Panc1 (cell line): ENCODE results near the gene CSH1. TPM values are rescaled to one million over a fixed set of nuclear protein-coding genes. Genes with fewer than 3 reads are reported as not detected.
"Not testable (repeated sequence)": the region's sequence is repeated elsewhere in the genome, so short reads cannot be mapped to it uniquely, and the experiment has no call there.

Experiments used
- ATAC-seq: fragments of 200-7000 bp; cut with Tn5 transposase; 2 replicates; pipeline ENCODE4 v1.9.1; 2020; ENCODE audit warnings: mild to moderate bottlenecking, moderate library complexity
- BruUV-seq: library from RNA; stranded (reverse); fragments of 400-500 nt; replicated peaks from 2 replicates; lab custom pipeline; 2021; lab: Mats Ljungman, UMichigan
- CTCF ChIA-PET: fragments of 300-600 bp; sonication (Branson Sonifier 250); formaldehyde crosslinking; loops from one replicate; lab custom pipeline; 2022; ENCODE audit warnings: antibody characterized with exemption; lab: Charles Lee
- POLR2A ChIA-PET: fragments of 300-600 bp; sonication (Branson Sonifier 250); formaldehyde crosslinking; loops from one replicate; lab custom pipeline; 2022; ENCODE audit warnings: antibody characterized with exemption; lab: Charles Lee
- DNase-seq: peaks from one replicate; pipeline ENCODE4 v3.0.0-alpha.2; 2010; ENCODE audit warnings: low read depth, low spot score
- H3K27ac ChIP-seq: 2 replicates; pipeline ENCODE4 v1.5.1; 2011; ENCODE audit warnings: mild to moderate bottlenecking, low read length, inconsistent platforms
- H3K27me3 ChIP-seq: fragments of 200-500 bp; sonication (Bioruptor generic); 2 replicates; pipeline ENCODE4 v1.6.0; 2014; ENCODE audit warnings: low read length, inconsistent platforms; ENCODE audit not compliant: control insufficient read depth, insufficient read depth
- H3K36me3 ChIP-seq: fragments of 200-500 bp; sonication (Bioruptor generic); 2 replicates; pipeline ENCODE4 v1.5.1; 2014; ENCODE audit warnings: inconsistent platforms, mild to moderate bottlenecking, low read length, moderate library complexity; ENCODE audit not compliant: control insufficient read depth, insufficient read depth
- H3K4me1 ChIP-seq: 2 replicates; pipeline ENCODE4 v1.5.1; 2011; ENCODE audit warnings: inconsistent platforms, mild to moderate bottlenecking, low read length, moderate library complexity; ENCODE audit not compliant: control insufficient read depth, insufficient read depth
- H3K4me3 ChIP-seq, 2 experiments: 2 replicates each; pipeline ENCODE4 v1.5.1; 2011 to 2012; ENCODE audit warnings: low read depth in 2 of 2, low read length in 2 of 2, mild to moderate bottlenecking in 2 of 2, inconsistent platforms in 1 of 2, moderate library complexity in 1 of 2
- H3K9me3 ChIP-seq: fragments of 200-500 bp; sonication (Bioruptor generic); 2 replicates; pipeline ENCODE4 v1.5.1; 2014; ENCODE audit warnings: low read depth, mild to moderate bottlenecking, inconsistent platforms, low read length, moderate library complexity; ENCODE audit not compliant: control insufficient read depth, insufficient read depth
- CTCF ChIP-seq: fragments of 450-650 bp; IDR thresholded peaks from 2 replicates; pipeline ENCODE4 v1.5.1; 2017; ENCODE audit warnings: mild to moderate bottlenecking
- POLR2AphosphoS5 ChIP-seq: IDR thresholded peaks from 2 replicates; pipeline ENCODE4 v1.6.1; 2012; ENCODE audit warnings: mild to moderate bottlenecking, low read depth, low read length, moderate library complexity
- REST ChIP-seq, 2 experiments: IDR thresholded peaks; 2 replicates each; pipeline ENCODE4 v1.6.1; 2011 to 2012; ENCODE audit warnings: low read depth in 2 of 2, control low read depth in 1 of 2, low read length in 1 of 2, mild to moderate bottlenecking in 1 of 2, moderate library complexity in 1 of 2; ENCODE audit not compliant: insufficient read depth in 1 of 2
- SIN3A ChIP-seq: IDR thresholded peaks from 2 replicates; pipeline ENCODE4 v1.6.1; 2012; ENCODE audit warnings: low read depth, mild to moderate bottlenecking, low read length, moderate library complexity, borderline replicate concordance; ENCODE audit not compliant: insufficient read depth
- TCF7L2 ChIP-seq: IDR thresholded peaks from 2 replicates; pipeline ENCODE4 v1.6.1; 2011; ENCODE audit warnings: mild to moderate bottlenecking, low read depth, low read length, inconsistent platforms
- in situ Hi-C: cut with HindIII; loops from 2 replicates; pipeline ENCODE4 v1.10.0; 2016; ENCODE audit warnings: low sequenced_read_pairs, low pct_unique_long_range_greater_than_20kb
- intact Hi-C: fragments of 100-400 bp; cut with micrococcal nuclease; formaldehyde crosslinking; loops from one replicate; pipeline ENCODE4 v1.10.0; 2022; ENCODE audit not compliant: unreplicated experiment
- total RNA-seq: library from RNA; stranded (reverse); gene quantifications from one replicate; pipeline ENCODE4 v1.2.1, GENCODE V29; 2021; ENCODE audit not compliant: unreplicated experiment

CSH1 gene
- total RNA-seq, 1 experiment from 2014 or later, result not detected

- H3K9me3 ChIP-seq, result no peaks in the 10 kb centered on the region
- no peak for ATAC-seq
- in situ Hi-C loops (no loop called here), intact Hi-C loops (loop anchor here (10.0 kb wide), 3 partner anchors 77 to 217 kb away; partner anchors contain the start of genes ERN1, ICAM2 and PRR29)
- POLR2A ChIA-PET, result no interaction called here
- no TSS peak for BruUV-seq
- no peak overlapping the region for H3K27ac ChIP-seq
- no peaks in the 10 kb centered on the region for H3K4me1 ChIP-seq
- no peaks in the 10 kb centered on the region for H3K27me3 ChIP-seq
- no peak for DNase-seq
- no peak overlapping the region for H3K4me3 ChIP-seq
- no peaks in the 10 kb centered on the region for H3K36me3 ChIP-seq
- CTCF ChIA-PET, result interaction anchor here (1.1 to 2.9 kb wide), 3 partner anchors 18 to 216 kb away, joined by 3 to 14 read pairs (median 4); no protein-coding TSS in a partner anchor
- TF ChIP-seq TCF7L2 (no peak), POLR2AphosphoS5 (no peak), REST (IDR thresholded peaks at IDR 0.05; ENCODE audit: insufficient read depth in 1 of 2, low read depth in 2 of 2, low read length in 1 of 2) (no peak), SIN3A (no peak), CTCF (no peak)
These were observed 21.3 kb upstream of the CSH1 start for GRCh38 chr17:63917646-63918045.

GRCh38 chr17:63917206-63917605 is 20.8 kb upstream of the CSH1 start:
- H3K4me1 ChIP-seq, H3K27ac ChIP-seq, H3K9me3 ChIP-seq, BruUV-seq, H3K27me3 ChIP-seq, DNase-seq, H3K36me3 ChIP-seq, ATAC-seq, POLR2A ChIA-PET, in situ Hi-C loops, H3K4me3 ChIP-seq: not testable (repeated sequence)
- CTCF ChIA-PET, result interaction anchor here (1.1 kb wide), 1 partner anchor 18 kb away, joined by 3 read pairs; no protein-coding TSS in a partner anchor
- intact Hi-C loops, result loop anchor here (10.0 kb wide), 3 partner anchors 78 to 218 kb away; partner anchors contain the start of genes ERN1, ICAM2 and PRR29

GRCh38 chr17:63916566-63917185 is 20.3 kb upstream of the CSH1 start:
- TF ChIP-seq SIN3A (no peak), POLR2AphosphoS5 (no peak), REST (IDR thresholded peaks at IDR 0.05; ENCODE audit: insufficient read depth in 1 of 2, low read depth in 2 of 2, low read length in 1 of 2) (no peak), TCF7L2 (no peak), CTCF (no peak)
- POLR2A ChIA-PET, result no interaction called here
- H3K4me1 ChIP-seq, result no peaks in the 10 kb centered on the region
- H3K27ac ChIP-seq, result no peak overlapping the region
- no peaks in the 10 kb centered on the region for H3K9me3 ChIP-seq
- H3K4me3 ChIP-seq, result no peak overlapping the region
- intact Hi-C loops (loop anchor here (10.0 kb wide), 3 partner anchors 78 to 218 kb away; partner anchors contain the start of genes ERN1, ICAM2 and PRR29), in situ Hi-C loops (no loop called here)
- no peaks in the 10 kb centered on the region for H3K36me3 ChIP-seq
- no peaks in the 10 kb centered on the region for H3K27me3 ChIP-seq
- no TSS peak for BruUV-seq
- no peak for DNase-seq
- ATAC-seq, result no peak
- CTCF ChIA-PET, result no interaction called here
